B cell (primary cell): ENCODE measurements around the gene WDSUB1. TPM values are rescaled to one million over a fixed set of nuclear protein-coding genes. Genes with fewer than 3 reads are reported as not detected.

ENCODE experiments used
- ATAC-seq: fragments of 200-7000 bp; cut with Tn5 transposase; one replicate; pipeline ENCODE4 v1.10.0; 2021; ENCODE audit warnings: low read depth, mild to moderate bottlenecking, moderate number of reproducible peaks, moderate library complexity
- CTCF ChIA-PET: fragments of 350-600 bp; sonication (Branson Sonifier 250); formaldehyde crosslinking; loops from one replicate; lab custom pipeline; 2021; ENCODE audit warnings: antibody characterized with exemption, inconsistent platforms; lab: Charles Lee
- POLR2A ChIA-PET: fragments of 350-600 bp; sonication (Branson Sonifier 250); formaldehyde crosslinking; loops from one replicate; lab custom pipeline; 2021; ENCODE audit warnings: antibody characterized with exemption; lab: Charles Lee
- DNase-seq: peaks from one replicate; pipeline ENCODE4 v3.0.0; 2013
- H2AFZ ChIP-seq: 2 replicates; pipeline ENCODE4 v1.6.1; 2012; ENCODE audit warnings: mild to moderate bottlenecking, low read depth, low read length; ENCODE audit not compliant: insufficient read depth, poor library complexity, severe bottlenecking
- H3K27ac ChIP-seq, 2 donors: 1 replicate in 1 of 2; 2 replicates in 1 of 2; pipeline ENCODE4 v1.5.1; 2012 to 2013; ENCODE audit warnings: low read length in 2 of 2, mild to moderate bottlenecking in 2 of 2, moderate library complexity in 1 of 2
- H3K27me3 ChIP-seq, 4 experiments: fragments of 200-600 bp in 1 of 4; sonication (generic) in 1 of 4; replicated peaks in 1 of 4; 1 replicate in 2 of 4; 2 replicates in 2 of 4; pipeline versions ENCODE4 v1.6.1 to v1.7.0; 2013 to 2016; ENCODE audit warnings: low read length in 3 of 4, mild to moderate bottlenecking in 2 of 4, mixed read lengths in 1 of 4, moderate library complexity in 1 of 4; ENCODE audit not compliant: insufficient read depth in 4 of 4, control insufficient read depth in 3 of 4; ENCODE audit errors: control extremely low read depth in 1 of 4
- H3K36me3 ChIP-seq, 2 experiments: replicated peaks in 1 of 2; 1 replicate in 1 of 2; 2 replicates in 1 of 2; pipeline versions ENCODE4 v1.6.1 to v1.7.1; 2013; ENCODE audit warnings: low read length in 1 of 2; ENCODE audit not compliant: insufficient read depth in 2 of 2, control insufficient read depth in 1 of 2; ENCODE audit errors: control extremely low read depth in 1 of 2, extremely low read depth in 1 of 2
- H3K4me1 ChIP-seq, 2 donors: fragments of 200-600 bp in 1 of 2; sonication (generic) in 1 of 2; 1 replicate in 1 of 2; 2 replicates in 1 of 2; pipeline versions ENCODE4 v1.5.1 to v1.6.1; 2013 to 2017; ENCODE audit warnings: low read length in 2 of 2; ENCODE audit not compliant: control insufficient read depth in 2 of 2, insufficient read depth in 2 of 2
- H3K4me2 ChIP-seq: replicated peaks from 2 replicates; pipeline ENCODE3; 2012; ENCODE audit warnings: mild to moderate bottlenecking, low read depth, low read length; ENCODE audit not compliant: poor library complexity, severe bottlenecking
- H3K4me3 ChIP-seq, 5 experiments: fragments of 200-600 bp in 1 of 5; sonication (generic) in 1 of 5; 1 replicate in 3 of 5; 2 replicates in 2 of 5; pipeline versions ENCODE4 v1.5.1 to v1.7.0; 2011 to 2016; ENCODE audit warnings: low read length in 4 of 5, mild to moderate bottlenecking in 4 of 5, low read depth in 2 of 5, control low read depth in 1 of 5, moderate library complexity in 1 of 5; ENCODE audit not compliant: insufficient read depth in 1 of 5; ENCODE audit errors: control extremely low read depth in 1 of 5, extremely low read depth in 1 of 5
- H3K79me2 ChIP-seq: fragments of 200-600 bp; sonication (generic); one replicate; pipeline ENCODE4 v1.6.0; 2016; ENCODE audit warnings: low read length; ENCODE audit not compliant: control insufficient read depth, insufficient read depth
- H3K9ac ChIP-seq: fragments of 200-600 bp; sonication (generic); 2 replicates; pipeline ENCODE4 v1.6.1; 2017; ENCODE audit warnings: mild to moderate bottlenecking, low read length, moderate library complexity
- H3K9me3 ChIP-seq, 3 donors: one replicate each; pipeline versions ENCODE4 v1.6.1 to v1.7.1; 2013; ENCODE audit warnings: low read length in 2 of 3; ENCODE audit not compliant: control insufficient read depth in 2 of 3, insufficient read depth in 1 of 3; ENCODE audit errors: control extremely low read depth in 1 of 3
- H4K20me1 ChIP-seq: 2 replicates; pipeline ENCODE4 v1.6.0; 2012; ENCODE audit warnings: mild to moderate bottlenecking, low read length; ENCODE audit not compliant: insufficient read depth, control insufficient read depth, poor library complexity, severe bottlenecking
- H3K27ac Mint-ChIP-seq: one replicate; pipeline ENCODE4 v1.8.0; 2021; ENCODE audit warnings: mixed read lengths
- H3K27me3 Mint-ChIP-seq: one replicate; pipeline ENCODE4 v1.8.0; 2021; ENCODE audit warnings: mixed read lengths
- H3K4me1 Mint-ChIP-seq: one replicate; pipeline ENCODE4 v1.8.0; 2021; ENCODE audit warnings: mixed read lengths
- H3K4me3 Mint-ChIP-seq: one replicate; pipeline ENCODE4 v1.8.0; 2021; ENCODE audit warnings: mixed read lengths
- H3K9me3 Mint-ChIP-seq: one replicate; pipeline ENCODE4 v1.8.0; 2022; ENCODE audit warnings: mixed read lengths; ENCODE audit not compliant: insufficient read depth
- EZH2 ChIP-seq: IDR thresholded peaks from 2 replicates; pipeline ENCODE4 v1.6.1; 2012; ENCODE audit warnings: borderline replicate concordance, low read depth, mild to moderate bottlenecking, moderate library complexity, low read length; ENCODE audit not compliant: insufficient read depth, poor library complexity, severe bottlenecking
- WGBS: methylation state at CpG from one replicate; pipeline ENCODE4 v1.1.5; 2013; ENCODE audit warnings: missing lambda C conversion rate; ENCODE audit not compliant: insufficient coverage; 5-methylcytosine and 5-hydroxymethylcytosine counted together
- intact Hi-C: fragments of 100-400 bp; cut with micrococcal nuclease; formaldehyde crosslinking; loops from one replicate; pipeline ENCODE4 v1.10.0; 2022
- polyA plus RNA-seq: library from polyadenylated mRNA; depleted of rRNA; stranded (reverse); fragments of >200 nt; gene quantifications from 2 replicates; pipeline ENCODE4 v1.2.3, GENCODE V29; 2012
- total RNA-seq, 2 donors: library from RNA; stranded (reverse); fragments of 120-200 nt in 1 of 2; gene quantifications; 1 replicate in 1 of 2; 2 replicates in 1 of 2; pipeline versions ENCODE4 v1.2.3 to v1.2.4, GENCODE V29; 2013 to 2022
- TF ChIP-seq, protein P1 (sequence below): fragments of 200-600 bp; IDR thresholded peaks from one replicate; pipeline ENCODE4 v1.8.0; 2022; ENCODE audit warnings: antibody characterized with exemption, mild to moderate bottlenecking

Gene WDSUB1
- total and polyA plus RNA-seq, 2 donors (not counting 1 experiment from before 2014, with no cell fraction given), result 10.8 to 13.6 TPM

DNA sequence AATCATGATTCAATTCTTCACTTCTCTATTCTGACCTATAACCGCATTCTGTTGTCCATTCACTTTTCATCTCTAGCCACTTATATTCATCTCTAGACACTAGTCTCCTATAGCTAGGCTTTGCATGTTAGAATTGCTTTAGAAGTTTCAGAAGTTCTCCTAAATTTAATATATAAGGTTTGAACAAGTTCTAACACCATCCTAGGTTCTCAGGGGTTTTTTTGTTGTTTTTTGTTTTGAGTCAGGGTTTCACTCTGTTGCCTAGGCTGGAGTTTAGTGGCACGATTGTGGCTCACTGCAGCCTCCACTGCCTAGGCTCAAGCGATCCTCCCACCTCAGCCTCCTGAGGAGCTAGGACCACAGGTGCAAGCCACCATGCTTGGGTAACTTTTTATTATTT, 19.9 kb downstream of the WDSUB1 start:
- no peak overlapping the region for H2AFZ ChIP-seq
- no peak for TF ChIP-seq EZH2
- TF ChIP-seq, protein P1, sequence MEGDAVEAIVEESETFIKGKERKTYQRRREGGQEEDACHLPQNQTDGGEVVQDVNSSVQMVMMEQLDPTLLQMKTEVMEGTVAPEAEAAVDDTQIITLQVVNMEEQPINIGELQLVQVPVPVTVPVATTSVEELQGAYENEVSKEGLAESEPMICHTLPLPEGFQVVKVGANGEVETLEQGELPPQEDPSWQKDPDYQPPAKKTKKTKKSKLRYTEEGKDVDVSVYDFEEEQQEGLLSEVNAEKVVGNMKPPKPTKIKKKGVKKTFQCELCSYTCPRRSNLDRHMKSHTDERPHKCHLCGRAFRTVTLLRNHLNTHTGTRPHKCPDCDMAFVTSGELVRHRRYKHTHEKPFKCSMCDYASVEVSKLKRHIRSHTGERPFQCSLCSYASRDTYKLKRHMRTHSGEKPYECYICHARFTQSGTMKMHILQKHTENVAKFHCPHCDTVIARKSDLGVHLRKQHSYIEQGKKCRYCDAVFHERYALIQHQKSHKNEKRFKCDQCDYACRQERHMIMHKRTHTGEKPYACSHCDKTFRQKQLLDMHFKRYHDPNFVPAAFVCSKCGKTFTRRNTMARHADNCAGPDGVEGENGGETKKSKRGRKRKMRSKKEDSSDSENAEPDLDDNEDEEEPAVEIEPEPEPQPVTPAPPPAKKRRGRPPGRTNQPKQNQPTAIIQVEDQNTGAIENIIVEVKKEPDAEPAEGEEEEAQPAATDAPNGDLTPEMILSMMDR, result no peak
- H3K4me1 Mint-ChIP-seq, result no peaks in the 10 kb centered on the region
- peaks cover 4 to 9% of the 10 kb centered on the region in 2 experiments for H3K36me3 ChIP-seq
- no peak overlapping the region for H3K4me3 ChIP-seq
- H3K9ac ChIP-seq, result no peak overlapping the region
- ChIA-PET CTCF (no interaction called here), POLR2A (no interaction called here)
- intact Hi-C loops, result no loop called here
- no peak overlapping the region for H3K4me2 ChIP-seq
- no peak overlapping the region for H3K27ac ChIP-seq
- 100% methylated on average over 1 of the region's 3 CpGs for whole genome bisulfite sequencing
- H3K27ac Mint-ChIP-seq, result no peak overlapping the region
- peaks cover 0 to 2% (median 0%) of the 10 kb centered on the region in 3 donors for H3K9me3 ChIP-seq
- no peaks in the 10 kb centered on the region for H3K9me3 Mint-ChIP-seq
- DNase-seq (no peak), ATAC-seq (no peak)
- H3K4me1 ChIP-seq, result no peaks in the 10 kb centered on the region
- H3K4me3 Mint-ChIP-seq, result no peak overlapping the region
- no peaks in the 10 kb centered on the region for H3K27me3 ChIP-seq
- no peaks in the 10 kb centered on the region for H3K27me3 Mint-ChIP-seq
- peaks cover 27% of the 10 kb centered on the region for H3K79me2 ChIP-seq
- H4K20me1 ChIP-seq, result peaks cover 5% of the 10 kb centered on the region

DNA sequence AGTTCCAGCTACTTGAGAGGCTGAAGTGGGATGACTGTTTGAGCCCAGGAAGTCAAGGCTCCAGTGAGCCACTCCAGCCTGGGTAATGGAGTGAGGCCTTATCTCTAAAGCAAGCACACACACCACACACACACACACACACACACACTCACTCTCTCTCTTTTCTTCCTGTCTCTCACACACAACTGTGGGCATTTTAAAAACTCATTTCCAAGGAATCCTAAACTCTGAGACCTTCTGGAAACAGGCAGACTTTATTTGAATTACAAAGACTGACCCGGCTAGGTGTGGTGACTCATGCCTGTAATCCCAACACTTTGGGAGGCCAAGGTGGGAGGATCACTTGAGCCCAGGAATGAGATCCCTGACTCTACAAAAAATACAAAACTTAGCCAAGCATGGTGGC, 21.3 kb downstream of the WDSUB1 start:
- Histone ChIP-seq H3K4me2 (no peak overlapping the region), H3K4me3 (no peak overlapping the region), H3K36me3 (peaks cover 0 to 4% of the 10 kb centered on the region in 2 experiments), H3K9ac (no peak overlapping the region), H4K20me1 (peaks cover 5% of the 10 kb centered on the region), H2AFZ (no peak overlapping the region), H3K4me1 (no peaks in the 10 kb centered on the region), H3K79me2 (peaks cover 16% of the 10 kb centered on the region), H3K27me3 (no peaks in the 10 kb centered on the region), H3K27ac (no peak overlapping the region), H3K9me3 (no peaks in the 10 kb centered on the region)
- no peak overlapping the region for H3K27ac Mint-ChIP-seq
- ChIA-PET POLR2A (no interaction called here), CTCF (no interaction called here)
- no peak for TF ChIP-seq EZH2
- TF ChIP-seq, protein P1, result no peak
- H3K27me3 Mint-ChIP-seq, result no peaks in the 10 kb centered on the region
- intact Hi-C loops, result no loop called here
- ATAC-seq, result no peak
- no peaks in the 10 kb centered on the region for H3K4me1 Mint-ChIP-seq
- no peak for DNase-seq
- WGBS, result 100% methylated on average over 1 of the region's 1 CpG
- H3K9me3 Mint-ChIP-seq, result no peaks in the 10 kb centered on the region
- no peak overlapping the region for H3K4me3 Mint-ChIP-seq
